ENCODE data around the gene TNRC18.
"Not testable (repeated sequence)": the region's sequence is repeated elsewhere in the genome, so short reads cannot be mapped to it uniquely, and the experiment has no call there.

The TNRC18 gene

GRCh38 chr7:5423306-5423975 lies at the start of gene TNRC18:
Gene TNRC18 (minus strand): TSS chr7:5423834. CDS start chr7:5421246, 2,588 bp downstream.
- DNase-seq (ENCODE audit: low read depth) = no peak

- no peak for DNase-seq (ENCODE audit: low read depth)
These were observed 49.0 kb upstream of the TNRC18 start for GRCh38 chr7:5472432-5473315.

GRCh38 chr7:5471623-5472022 lies 48.0 kb upstream of the TNRC18 start:
- not testable (repeated sequence) for DNase-seq (ENCODE audit: low read depth)

GRCh38 chr7:5470816-5471215 lies 47.2 kb upstream of the TNRC18 start:
- no peak for DNase-seq (ENCODE audit: low read depth)

- no peak for DNase-seq (ENCODE audit: low read depth)
These were observed 46.5 kb upstream of the TNRC18 start for GRCh38 chr7:5470167-5470532.

- DNase-seq (ENCODE audit: low read depth) = no peak
These were observed 45.9 kb upstream of the TNRC18 start for GRCh38 chr7:5469375-5470166.

- no peak for DNase-seq (ENCODE audit: low read depth)
These were observed 44.0 kb upstream of the TNRC18 start for GRCh38 chr7:5467645-5468044.

GRCh38 chr7:5466551-5466950 lies 42.9 kb upstream of the TNRC18 start:
- DNase-seq (ENCODE audit: low read depth) = no peak

- no peak for DNase-seq (ENCODE audit: low read depth)
These were observed 39.4 kb upstream of the TNRC18 start for GRCh38 chr7:5463031-5463430.

GRCh38 chr7:5462216-5462615 lies 38.6 kb upstream of the TNRC18 start:
- DNase-seq (ENCODE audit: low read depth) = no peak

GRCh38 chr7:5458921-5459480 lies 35.4 kb upstream of the TNRC18 start:
- no peak for DNase-seq (ENCODE audit: low read depth)

GRCh38 chr7:5457245-5457735 lies 33.7 kb upstream of the TNRC18 start:
- DNase-seq (ENCODE audit: low read depth) = no peak

GRCh38 chr7:5456409-5456808 lies 32.8 kb upstream of the TNRC18 start:
- DNase-seq (ENCODE audit: low read depth) = no peak

GRCh38 chr7:5455581-5456219 lies 32.1 kb upstream of the TNRC18 start:
- no peak for DNase-seq (ENCODE audit: low read depth)

GRCh38 chr7:5455175-5455574 lies 31.5 kb upstream of the TNRC18 start:
- DNase-seq (ENCODE audit: low read depth) = no peak

- no peak for DNase-seq (ENCODE audit: low read depth)
These were observed 30.9 kb upstream of the TNRC18 start for GRCh38 chr7:5454485-5454884.

GRCh38 chr7:5453566-5454075 lies 30.0 kb upstream of the TNRC18 start:
- DNase-seq (ENCODE audit: low read depth) = no peak

GRCh38 chr7:5452937-5453540 lies 29.4 kb upstream of the TNRC18 start:
- peak; percentile 63 for DNase-seq (ENCODE audit: low read depth)

GRCh38 chr7:5452470-5452899 lies 28.9 kb upstream of the TNRC18 start:
- no peak for DNase-seq (ENCODE audit: low read depth)

- DNase-seq (ENCODE audit: low read depth) = no peak
These were observed 27.8 kb upstream of the TNRC18 start for GRCh38 chr7:5451391-5451790.

All from ELR (cell line).